ENCODE results near the gene GPC3. TPM values are rescaled to one million over a fixed set of nuclear protein-coding genes. Genes with fewer than 3 reads are reported as not detected.

Gene GPC3
- total RNA-seq, 2 donors from 2014 or later = 1.9 to 2.0 TPM

DNA sequence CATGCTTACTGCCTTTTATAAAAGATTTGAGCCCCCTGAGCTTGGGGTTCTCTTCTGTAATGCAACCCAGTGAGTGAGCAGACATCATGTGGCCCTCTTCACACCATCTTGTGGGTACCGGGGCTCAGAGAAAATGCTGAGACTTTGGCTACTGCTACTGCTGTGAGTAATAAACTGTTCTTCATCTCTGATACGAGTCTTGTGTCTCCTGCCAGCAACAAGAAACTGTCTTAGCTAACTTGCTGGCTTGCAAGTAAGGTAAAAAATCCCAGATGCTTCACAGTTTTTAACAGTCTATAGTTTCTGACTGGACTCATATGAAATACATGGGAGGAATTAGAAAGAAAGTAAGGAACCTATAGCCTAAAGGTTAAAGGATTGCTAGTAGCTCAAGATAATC is 148.3 kb downstream of the GPC3 start:
- TF ChIP-seq, protein P1, sequence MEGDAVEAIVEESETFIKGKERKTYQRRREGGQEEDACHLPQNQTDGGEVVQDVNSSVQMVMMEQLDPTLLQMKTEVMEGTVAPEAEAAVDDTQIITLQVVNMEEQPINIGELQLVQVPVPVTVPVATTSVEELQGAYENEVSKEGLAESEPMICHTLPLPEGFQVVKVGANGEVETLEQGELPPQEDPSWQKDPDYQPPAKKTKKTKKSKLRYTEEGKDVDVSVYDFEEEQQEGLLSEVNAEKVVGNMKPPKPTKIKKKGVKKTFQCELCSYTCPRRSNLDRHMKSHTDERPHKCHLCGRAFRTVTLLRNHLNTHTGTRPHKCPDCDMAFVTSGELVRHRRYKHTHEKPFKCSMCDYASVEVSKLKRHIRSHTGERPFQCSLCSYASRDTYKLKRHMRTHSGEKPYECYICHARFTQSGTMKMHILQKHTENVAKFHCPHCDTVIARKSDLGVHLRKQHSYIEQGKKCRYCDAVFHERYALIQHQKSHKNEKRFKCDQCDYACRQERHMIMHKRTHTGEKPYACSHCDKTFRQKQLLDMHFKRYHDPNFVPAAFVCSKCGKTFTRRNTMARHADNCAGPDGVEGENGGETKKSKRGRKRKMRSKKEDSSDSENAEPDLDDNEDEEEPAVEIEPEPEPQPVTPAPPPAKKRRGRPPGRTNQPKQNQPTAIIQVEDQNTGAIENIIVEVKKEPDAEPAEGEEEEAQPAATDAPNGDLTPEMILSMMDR (IDR thresholded peaks at IDR 0.05) = no peak
- H3K36me3 ChIP-seq = no peaks in the 10 kb centered on the region
- DNase-seq = no peak
- no peaks in the 10 kb centered on the region for H3K4me1 ChIP-seq
- H3K9me3 ChIP-seq = no peaks in the 10 kb centered on the region
- intact Hi-C loops (cut with DNase I) = loop anchor here (5.0 kb wide), 1 partner anchor 45 kb away; no protein-coding TSS in a partner anchor
- H3K9ac ChIP-seq (ENCODE audit: low read depth in 2 of 2, low read length in 2 of 2) = no peak overlapping the region
- no peak overlapping the region for H3K27ac ChIP-seq
- H3K4me3 ChIP-seq = no peak overlapping the region
- no peaks in the 10 kb centered on the region for H3K27me3 ChIP-seq

- H3K4me3 ChIP-seq = no peak overlapping the region
- no peaks in the 10 kb centered on the region for H3K36me3 ChIP-seq
- intact Hi-C loops (cut with DNase I) = loop anchor here (5.0 kb wide), 1 partner anchor 44 kb away; no protein-coding TSS in a partner anchor
- H3K27me3 ChIP-seq = no peaks in the 10 kb centered on the region
- H3K9me3 ChIP-seq = no peaks in the 10 kb centered on the region
- no peaks in the 10 kb centered on the region for H3K4me1 ChIP-seq
- no peak for DNase-seq
- H3K9ac ChIP-seq (ENCODE audit: low read depth in 2 of 2, low read length in 2 of 2) = no peak overlapping the region
- TF ChIP-seq, protein P1 (IDR thresholded peaks at IDR 0.05) = no peak
- H3K27ac ChIP-seq = no peak overlapping the region
Measured at GRCh38 chrX:133836561-133836960, 148.8 kb downstream of the GPC3 start.

DNA sequence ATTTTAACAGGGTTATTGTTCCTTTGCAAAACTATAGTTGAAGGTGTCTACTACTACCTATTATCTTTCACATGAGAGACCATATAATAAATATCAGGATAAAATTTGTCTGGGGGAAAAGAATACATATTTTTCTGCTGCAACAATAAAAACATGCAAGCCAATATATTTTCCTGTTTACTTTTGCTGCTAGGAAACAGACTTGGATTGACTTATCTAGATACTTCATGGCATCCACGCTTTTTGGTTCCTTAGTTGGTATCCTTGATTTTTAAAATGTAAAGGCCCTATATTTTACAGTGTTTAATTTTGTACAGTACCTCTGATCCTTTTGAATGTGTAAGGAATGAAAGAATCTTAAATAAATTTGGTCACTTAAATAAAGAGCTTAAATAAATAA is 150.6 kb downstream of the GPC3 start:
- Histone ChIP-seq H3K9me3 (no peaks in the 10 kb centered on the region), H3K4me3 (no peak overlapping the region), H3K36me3 (no peaks in the 10 kb centered on the region), H3K9ac (ENCODE audit: low read depth in 2 of 2, low read length in 2 of 2) (no peak overlapping the region), H3K27ac (no peak overlapping the region), H3K4me1 (no peaks in the 10 kb centered on the region), H3K27me3 (no peaks in the 10 kb centered on the region)
- no peak for DNase-seq
- intact Hi-C loops (cut with DNase I) = loop anchor here (5.0 kb wide), 1 partner anchor 42 kb away; no protein-coding TSS in a partner anchor
- TF ChIP-seq, protein P1 (IDR thresholded peaks at IDR 0.05) = no peak

- TF ChIP-seq, protein P1 (IDR thresholded peaks at IDR 0.05) = no peak
- DNase-seq = no peak
- intact Hi-C loops (cut with DNase I) = no loop called here
- Histone ChIP-seq H3K9me3 (no peaks in the 10 kb centered on the region), H3K27ac (no peak overlapping the region), H3K36me3 (no peaks in the 10 kb centered on the region), H3K4me1 (no peaks in the 10 kb centered on the region), H3K27me3 (no peaks in the 10 kb centered on the region), H3K4me3 (no peak overlapping the region), H3K9ac (ENCODE audit: low read depth in 2 of 2, low read length in 2 of 2) (no peak overlapping the region)
Measured at GRCh38 chrX:133819546-133819945, 165.8 kb downstream of the GPC3 start.

DNA sequence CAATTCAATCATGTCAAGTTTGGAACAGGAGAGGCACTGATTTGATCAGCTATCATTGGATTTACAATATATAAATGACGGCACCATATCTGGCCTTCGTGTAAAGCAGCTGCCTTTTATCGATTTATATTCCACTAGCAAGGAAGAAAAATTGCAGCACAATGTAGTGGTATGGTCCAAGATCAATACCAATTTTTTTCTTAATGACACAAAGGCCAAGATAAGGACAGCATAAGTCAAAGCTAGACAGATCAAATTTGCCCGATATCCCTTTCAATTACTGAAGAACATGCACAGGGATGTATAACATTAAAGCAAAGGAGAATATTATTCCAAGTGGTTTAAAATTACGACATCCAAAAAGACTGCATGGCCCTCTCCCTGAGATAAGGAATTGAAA is 167.4 kb downstream of the GPC3 start:
- H3K4me3 ChIP-seq = no peak overlapping the region
- TF ChIP-seq, protein P1 (IDR thresholded peaks at IDR 0.05) = no peak
- H3K4me1 ChIP-seq = no peaks in the 10 kb centered on the region
- intact Hi-C loops (cut with DNase I) = no loop called here
- H3K9me3 ChIP-seq = no peaks in the 10 kb centered on the region
- H3K36me3 ChIP-seq = no peaks in the 10 kb centered on the region
- H3K27ac ChIP-seq = no peak overlapping the region
- DNase-seq = no peak
- no peak overlapping the region for H3K9ac ChIP-seq (ENCODE audit: low read depth in 2 of 2, low read length in 2 of 2)
- H3K27me3 ChIP-seq = no peaks in the 10 kb centered on the region
